Trophoblast cell (in vitro differentiated cells and primary cell): ENCODE results near the gene CCNH. TPM values are rescaled to one million over a fixed set of nuclear protein-coding genes. Genes with fewer than 3 reads are reported as not detected.

Source experiments
- DNase-seq, 2 donors: peaks; one replicate each; pipeline ENCODE4 v3.0.0-alpha.2; 2016
- H2AFZ ChIP-seq: 2 replicates; pipeline ENCODE4 v1.6.1; 2013; ENCODE audit warnings: low read length, moderate library complexity, mild to moderate bottlenecking; ENCODE audit not compliant: insufficient read depth, poor library complexity
- H2AK5ac ChIP-seq: 2 replicates; pipeline ENCODE4 v1.6.1; 2013; ENCODE audit warnings: mild to moderate bottlenecking, low read length
- H2BK120ac ChIP-seq: 2 replicates; pipeline ENCODE4 v1.6.1; 2013; ENCODE audit warnings: low read length, mild to moderate bottlenecking, moderate library complexity; ENCODE audit not compliant: insufficient read depth, poor library complexity
- H2BK12ac ChIP-seq: 2 replicates; pipeline ENCODE4 v1.6.1; 2013; ENCODE audit warnings: mild to moderate bottlenecking, low read length, moderate library complexity
- H2BK5ac ChIP-seq: 2 replicates; pipeline ENCODE4 v1.6.1; 2013; ENCODE audit warnings: low read length, low read depth, moderate library complexity, mild to moderate bottlenecking; ENCODE audit not compliant: poor library complexity
- H3K14ac ChIP-seq: 2 replicates; pipeline ENCODE4 v1.6.1; 2013; ENCODE audit warnings: mild to moderate bottlenecking, low read length
- H3K18ac ChIP-seq: 2 replicates; pipeline ENCODE4 v1.6.1; 2013; ENCODE audit warnings: mild to moderate bottlenecking, low read length
- H3K23ac ChIP-seq: 2 replicates; pipeline ENCODE4 v1.6.1; 2013; ENCODE audit warnings: low read length
- H3K27ac ChIP-seq: 2 replicates; pipeline ENCODE4 v1.5.1; 2013; ENCODE audit warnings: low read depth, mild to moderate bottlenecking, inconsistent platforms, low read length, moderate library complexity
- H3K27me3 ChIP-seq: 2 replicates; pipeline ENCODE4 v1.6.1; 2013; ENCODE audit warnings: inconsistent platforms, mild to moderate bottlenecking, low read length, moderate library complexity; ENCODE audit not compliant: insufficient read depth
- H3K36me3 ChIP-seq, 2 experiments: 1 replicate in 1 of 2; 2 replicates in 1 of 2; pipeline ENCODE4 v1.6.1; 2013; ENCODE audit warnings: low read length in 2 of 2, mild to moderate bottlenecking in 2 of 2, moderate library complexity in 1 of 2; ENCODE audit not compliant: insufficient read depth in 2 of 2, control insufficient read depth in 1 of 2
- H3K4ac ChIP-seq: 2 replicates; pipeline ENCODE4 v1.6.1; 2013; ENCODE audit warnings: low read depth, mild to moderate bottlenecking, low read length, moderate library complexity
- H3K4me1 ChIP-seq, 2 experiments: 1 replicate in 1 of 2; 2 replicates in 1 of 2; pipeline ENCODE4 v1.6.1; 2013; ENCODE audit warnings: low read length in 2 of 2, mild to moderate bottlenecking in 2 of 2, moderate library complexity in 1 of 2; ENCODE audit not compliant: insufficient read depth in 2 of 2, control insufficient read depth in 1 of 2
- H3K4me2 ChIP-seq: 2 replicates; pipeline ENCODE4 v1.6.1; 2013; ENCODE audit warnings: inconsistent platforms, mild to moderate bottlenecking, low read length, moderate library complexity
- H3K4me3 ChIP-seq: 2 replicates; pipeline ENCODE4 v1.5.1; 2013; ENCODE audit warnings: mild to moderate bottlenecking, low read depth, low read length, inconsistent platforms
- H3K79me1 ChIP-seq: one replicate; pipeline ENCODE4 v1.6.1; 2013; ENCODE audit warnings: low read length
- H3K79me2 ChIP-seq: 2 replicates; pipeline ENCODE4 v1.6.1; 2013; ENCODE audit warnings: low read length, mild to moderate bottlenecking; ENCODE audit not compliant: control insufficient read depth, insufficient read depth, poor library complexity
- H3K9ac ChIP-seq: 2 replicates; pipeline ENCODE4 v1.6.1; 2013; ENCODE audit warnings: mild to moderate bottlenecking, low read length
- H3K9me3 ChIP-seq: 2 replicates; pipeline ENCODE4 v1.6.1; 2013; ENCODE audit warnings: low read depth, mild to moderate bottlenecking, control low read depth, inconsistent platforms, low read length; ENCODE audit not compliant: insufficient read depth
- H4K12ac ChIP-seq: 2 replicates; pipeline ENCODE4 v1.6.1; 2013; ENCODE audit warnings: low read depth, mild to moderate bottlenecking, low read length, moderate library complexity
- H4K8ac ChIP-seq: 2 replicates; pipeline ENCODE4 v1.6.1; 2013; ENCODE audit warnings: low read depth, mild to moderate bottlenecking, low read length, moderate library complexity
- H4K91ac ChIP-seq: one replicate; pipeline ENCODE4 v1.6.1; 2013; ENCODE audit warnings: low read depth, mild to moderate bottlenecking, low read length, moderate library complexity
- WGBS: extraction: QIAGEN DNeasy Blood & Tissue Kit; methylation state at CpG from one replicate; pipeline ENCODE4 v1.1.7; 2013; ENCODE audit warnings: missing lambda C conversion rate; ENCODE audit not compliant: insufficient read length, insufficient coverage; ENCODE audit errors: extremely low coverage; 5-methylcytosine and 5-hydroxymethylcytosine counted together
- polyA plus RNA-seq: library from polyadenylated mRNA; stranded (reverse); fragments of 200-250 nt; gene quantifications from 2 replicates; pipeline ENCODE4 v1.2.3, GENCODE V29; 2013

The CCNH gene
- 18.6 and 20.1 TPM in 2 replicates for polyA plus RNA-seq

- no peaks in the 10 kb centered on the region for H3K9me3 ChIP-seq
- peak within 1 kb of the TSS; percentile 79 for H2AFZ ChIP-seq
- peak within 1 kb of the TSS; percentile 93 for H4K8ac ChIP-seq
- peaks cover 7% of the 10 kb centered on the region for H3K79me1 ChIP-seq
- no peaks in the 10 kb centered on the region for H3K27me3 ChIP-seq
- peak; percentile 98 to 99 for DNase-seq
- peak within 1 kb of the TSS; percentile 64 for H3K4me2 ChIP-seq
- H3K36me3 ChIP-seq = peaks cover 0 to 2% of the 10 kb centered on the region in 2 experiments
- H2BK12ac ChIP-seq = no peak within 1 kb of the TSS
- H4K91ac ChIP-seq = peak within 1 kb of the TSS; percentile 65
- H3K14ac ChIP-seq = peak within 1 kb of the TSS; percentile 87
- H2AK5ac ChIP-seq = no peak within 1 kb of the TSS
- H3K4me3 ChIP-seq = peak within 1 kb of the TSS; percentile 87
- H4K12ac ChIP-seq = peak within 1 kb of the TSS; percentile 50
- H3K27ac ChIP-seq = peak within 1 kb of the TSS; percentile 35
- WGBS = no CpG with 5 or more reads among the region's 46 CpGs
- peak within 1 kb of the TSS; percentile 25 for H2BK5ac ChIP-seq
- no peaks in the 10 kb centered on the region for H3K4me1 ChIP-seq
- peak within 1 kb of the TSS; percentile 7 for H3K4ac ChIP-seq
- no peak within 1 kb of the TSS for H3K23ac ChIP-seq
- H2BK120ac ChIP-seq = peak within 1 kb of the TSS; percentile 23
- peak within 1 kb of the TSS; percentile 82 for H3K9ac ChIP-seq
- peaks cover 4% of the 10 kb centered on the region for H3K79me2 ChIP-seq
- peak within 1 kb of the TSS; percentile 20 for H3K18ac ChIP-seq
These were observed at the start of gene CCNH for GRCh38 chr5:87412630-87413342. CCNH (minus strand) TSS chr5:87412930; CDS start chr5:87412794, 136 bp downstream.

- H2BK5ac ChIP-seq = no peak overlapping the region
- H3K4me1 ChIP-seq = no peaks in the 10 kb centered on the region
- H2AK5ac ChIP-seq = no peak overlapping the region
- H4K12ac ChIP-seq = no peak overlapping the region
- H3K79me2 ChIP-seq = no peaks in the 10 kb centered on the region
- H3K79me1 ChIP-seq = no peaks in the 10 kb centered on the region
- H2BK12ac ChIP-seq = no peak overlapping the region
- no peak overlapping the region for H3K27ac ChIP-seq
- H3K23ac ChIP-seq = no peak overlapping the region
- no peak overlapping the region for H3K4ac ChIP-seq
- H3K36me3 ChIP-seq = no peaks in the 10 kb centered on the region
- no peak overlapping the region for H3K4me2 ChIP-seq
- H4K8ac ChIP-seq = no peak overlapping the region
- H4K91ac ChIP-seq = no peak overlapping the region
- H3K9ac ChIP-seq = no peak overlapping the region
- H2AFZ ChIP-seq = no peak overlapping the region
- H3K18ac ChIP-seq = no peak overlapping the region
- no peaks in the 10 kb centered on the region for H3K27me3 ChIP-seq
- no peak overlapping the region for H2BK120ac ChIP-seq
- no peak overlapping the region for H3K4me3 ChIP-seq
- DNase-seq = no peak
- H3K9me3 ChIP-seq = no peaks in the 10 kb centered on the region
- H3K14ac ChIP-seq = no peak overlapping the region
These were observed 45.0 kb upstream of the CCNH start for GRCh38 chr5:87457706-87458105.

GRCh38 chr5:87453801-87454200, 41.1 kb upstream of the CCNH start:
- H3K27me3 ChIP-seq = no peaks in the 10 kb centered on the region
- H3K4me1 ChIP-seq = no peaks in the 10 kb centered on the region
- H4K12ac ChIP-seq = no peak overlapping the region
- no peak overlapping the region for H3K9ac ChIP-seq
- WGBS = no CpG with 5 or more reads among the region's 1 CpG
- H3K18ac ChIP-seq = no peak overlapping the region
- H2BK12ac ChIP-seq = no peak overlapping the region
- H3K27ac ChIP-seq = no peak overlapping the region
- H4K91ac ChIP-seq = no peak overlapping the region
- no peaks in the 10 kb centered on the region for H3K79me2 ChIP-seq
- no peak overlapping the region for H2BK120ac ChIP-seq
- no peaks in the 10 kb centered on the region for H3K9me3 ChIP-seq
- no peak overlapping the region for H3K4ac ChIP-seq
- no peak overlapping the region for H3K23ac ChIP-seq
- H2AK5ac ChIP-seq = no peak overlapping the region
- H3K4me3 ChIP-seq = no peak overlapping the region
- no peaks in the 10 kb centered on the region for H3K79me1 ChIP-seq
- no peak overlapping the region for H2BK5ac ChIP-seq
- H3K14ac ChIP-seq = no peak overlapping the region
- no peak overlapping the region for H4K8ac ChIP-seq
- H3K4me2 ChIP-seq = no peak overlapping the region
- peak; percentile 20 to 91 for DNase-seq
- no peaks in the 10 kb centered on the region for H3K36me3 ChIP-seq
- H2AFZ ChIP-seq = no peak overlapping the region

GRCh38 chr5:87452837-87453236, 40.1 kb upstream of the CCNH start:
- Histone ChIP-seq H3K9ac (no peak overlapping the region), H3K4me1 (no peaks in the 10 kb centered on the region), H3K79me1 (no peaks in the 10 kb centered on the region), H4K12ac (no peak overlapping the region), H2AK5ac (no peak overlapping the region), H3K14ac (no peak overlapping the region), H3K27ac (no peak overlapping the region), H3K27me3 (no peaks in the 10 kb centered on the region), H2BK120ac (no peak overlapping the region), H4K8ac (no peak overlapping the region), H3K23ac (no peak overlapping the region), H3K4ac (no peak overlapping the region), H3K9me3 (no peaks in the 10 kb centered on the region), H3K36me3 (no peaks in the 10 kb centered on the region), H3K79me2 (no peaks in the 10 kb centered on the region), H2BK5ac (no peak overlapping the region), H2BK12ac (no peak overlapping the region), H4K91ac (no peak overlapping the region), H3K4me2 (no peak overlapping the region), H3K4me3 (no peak overlapping the region), H2AFZ (no peak overlapping the region), H3K18ac (no peak overlapping the region)
- no peak for DNase-seq
